ENCODE data around the gene FOXL1.

The FOXL1 gene

DNA sequence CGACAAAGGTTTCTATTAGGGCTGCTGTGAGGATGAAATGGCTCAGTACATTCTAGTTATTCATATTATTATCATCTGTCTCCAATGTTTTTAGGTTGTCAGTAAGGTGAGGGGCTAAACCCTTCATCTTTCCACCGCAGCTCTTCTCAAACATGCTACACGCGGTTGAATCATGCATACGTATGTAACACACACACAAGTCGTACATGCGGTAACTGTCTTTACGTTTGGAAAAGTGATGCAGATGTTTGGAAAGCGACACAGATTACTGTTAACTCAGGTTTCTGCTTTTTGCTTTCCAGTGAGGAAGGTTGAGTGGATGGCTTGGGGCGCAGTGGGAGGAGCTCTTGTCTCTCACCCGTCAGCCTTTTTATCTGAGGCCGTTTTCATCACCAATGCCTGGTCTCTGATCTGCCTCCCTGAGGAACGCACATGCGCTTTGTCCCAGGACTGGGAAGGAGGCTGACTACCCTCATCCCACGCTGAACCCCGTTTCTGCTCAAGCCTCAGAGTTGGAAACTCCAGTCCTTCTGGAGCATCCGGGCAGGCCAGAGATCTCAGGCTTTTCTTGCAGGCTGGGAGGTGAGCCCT lies 3.2 kb upstream of the FOXL1 start:
- no peak for DNase-seq (ENCODE audit: low spot score)
- in situ Hi-C loops (cut with MboI; ENCODE audit: low pct_unique_long_range_greater_than_20kb, low sequenced_read_pairs, unreplicated experiment): no loop called here

GRCh38 chr16:86575754-86576557 lies 2.4 kb upstream of the FOXL1 start:
- in situ Hi-C loops (cut with MboI; ENCODE audit: low pct_unique_long_range_greater_than_20kb, low sequenced_read_pairs, unreplicated experiment): no loop called here
- peak; percentile 76 for DNase-seq (ENCODE audit: low spot score)
- TF ChIP-seq CTCF (IDR thresholded peaks at IDR 0.05; ENCODE audit: extremely low read depth, insufficient read depth, missing control alignments): peak; percentile 67

More for the DNA sequence above, 3.2 kb upstream of the FOXL1 start:
- no peak for TF ChIP-seq CTCF (IDR thresholded peaks at IDR 0.05; ENCODE audit: extremely low read depth, insufficient read depth, missing control alignments)

GRCh38 chr16:86576591-86577313 lies 1.6 kb upstream of the FOXL1 start:
- no peak for DNase-seq (ENCODE audit: low spot score)
- TF ChIP-seq CTCF (IDR thresholded peaks at IDR 0.05; ENCODE audit: extremely low read depth, insufficient read depth, missing control alignments): no peak
- in situ Hi-C loops (cut with MboI; ENCODE audit: low pct_unique_long_range_greater_than_20kb, low sequenced_read_pairs, unreplicated experiment): no loop called here

- in situ Hi-C loops (cut with MboI; ENCODE audit: low pct_unique_long_range_greater_than_20kb, low sequenced_read_pairs, unreplicated experiment): no loop called here
- TF ChIP-seq CTCF (IDR thresholded peaks at IDR 0.05; ENCODE audit: extremely low read depth, insufficient read depth, missing control alignments): no peak
- DNase-seq (ENCODE audit: low spot score): no peak
Measured at GRCh38 chr16:86577314-86577971, 906 bp upstream of the FOXL1 start.

DNA sequence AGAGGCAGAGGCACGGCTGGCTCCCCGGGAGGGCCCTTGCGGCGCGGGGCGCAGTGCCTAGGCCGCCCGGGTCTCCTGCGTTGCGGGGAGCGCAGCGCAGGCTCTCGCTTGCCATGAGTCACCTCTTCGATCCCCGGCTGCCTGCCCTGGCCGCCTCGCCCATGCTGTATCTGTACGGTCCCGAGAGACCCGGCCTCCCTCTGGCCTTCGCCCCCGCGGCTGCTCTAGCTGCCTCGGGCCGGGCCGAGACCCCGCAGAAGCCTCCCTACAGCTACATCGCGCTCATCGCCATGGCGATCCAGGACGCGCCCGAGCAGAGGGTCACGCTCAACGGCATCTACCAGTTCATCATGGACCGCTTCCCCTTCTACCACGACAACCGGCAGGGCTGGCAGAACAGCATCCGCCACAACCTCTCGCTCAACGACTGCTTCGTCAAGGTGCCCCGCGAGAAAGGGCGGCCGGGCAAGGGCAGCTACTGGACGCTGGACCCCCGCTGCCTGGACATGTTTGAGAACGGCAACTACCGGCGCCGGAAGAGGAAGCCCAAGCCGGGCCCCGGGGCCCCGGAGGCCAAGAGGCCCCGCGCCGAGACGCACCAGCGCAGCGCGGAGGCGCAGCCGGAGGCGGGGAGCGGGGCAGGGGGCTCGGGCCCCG lies 390 bp downstream of the FOXL1 start:
- in situ Hi-C loops (cut with MboI; ENCODE audit: low pct_unique_long_range_greater_than_20kb, low sequenced_read_pairs, unreplicated experiment): no loop called here
- no peak for DNase-seq (ENCODE audit: low spot score)
- TF ChIP-seq CTCF (IDR thresholded peaks at IDR 0.05; ENCODE audit: extremely low read depth, insufficient read depth, missing control alignments): no peak
